ENCODE results near the gene EGFL7.

EGFL7 gene

GRCh38 chr9:136689108-136689460 is 26.4 kb downstream of the EGFL7 start (continued):
- TF ChIP-seq ZNF639 (tag by site-specific recombination; IDR thresholded peaks at IDR 0.05): no peak
- TF ChIP-seq ZNF112 (tag by site-specific recombination; IDR thresholded peaks at IDR 0.05): no peak
- TF ChIP-seq KLF17 (tag by site-specific recombination; IDR thresholded peaks at IDR 0.05): 0 out of 2 replicates have a peak, but pooled peaks have one; percentile 29
- no peak for TF ChIP-seq ZNF10 (tag by site-specific recombination; IDR thresholded peaks at IDR 0.05)
- TF ChIP-seq ZNF670 (tag by site-specific recombination; IDR thresholded peaks at IDR 0.05; ENCODE audit: low read depth): no peak
- TF ChIP-seq ZSCAN16 (tag by site-specific recombination; IDR thresholded peaks at IDR 0.05): peak; percentile 98
- TF ChIP-seq KLF1 (tag by site-specific recombination; IDR thresholded peaks at IDR 0.05): peak; percentile 39; the same call in 1 of the 2 replicates
- TF ChIP-seq ZSCAN23 (tag by site-specific recombination; IDR thresholded peaks at IDR 0.05): no peak

- Histone ChIP-seq H3K9me3 (ENCODE audit: control insufficient read depth, insufficient read depth, low read depth, low read length) (no peaks in the 10 kb centered on the region), H3K4me3 (ENCODE audit: low read depth, low read length) (no peak overlapping the region), H3K4me1 (ENCODE audit: control insufficient read depth, insufficient read depth, low read length) (peaks cover 5% of the 10 kb centered on the region), H3K27ac (ENCODE audit: extremely low read depth, low read depth, low read length) (no peak overlapping the region), H3K36me3 (ENCODE audit: control insufficient read depth in 2 of 2, insufficient read depth in 1 of 2, low read length in 2 of 2) (no peaks in the 10 kb centered on the region)
- POLR2A ChIA-PET: no interaction called here
- TF ChIP-seq ZBTB8A (tag by site-specific recombination; IDR thresholded peaks at IDR 0.05) (0 out of 2 replicates have a peak, but pooled peaks have one; percentile 11), HIC1 (tag by site-specific recombination; IDR thresholded peaks at IDR 0.05) (no peak)
- CTCF ChIA-PET: interaction anchor here (0.7 to 3.9 kb wide), 3 partner anchors 16 to 88 kb away, joined by 3 to 19 read pairs (median 3); no protein-coding TSS in a partner anchor
Measured at GRCh38 chr9:136690104-136690805, 27.5 kb downstream of the EGFL7 start.

- H3K9me3 ChIP-seq (ENCODE audit: control insufficient read depth, insufficient read depth, low read depth, low read length): no peaks in the 10 kb centered on the region
- H3K4me3 ChIP-seq (ENCODE audit: low read depth, low read length): no peak overlapping the region
- ChIA-PET CTCF (interaction anchor here (0.7 to 3.9 kb wide), 3 partner anchors 16 to 87 kb away, joined by 3 to 19 read pairs (median 3); no protein-coding TSS in a partner anchor), POLR2A (no interaction called here)
- H3K36me3 ChIP-seq (ENCODE audit: control insufficient read depth in 2 of 2, insufficient read depth in 1 of 2, low read length in 2 of 2): no peaks in the 10 kb centered on the region
- H3K27ac ChIP-seq (ENCODE audit: extremely low read depth, low read depth, low read length): no peak overlapping the region
- H3K4me1 ChIP-seq (ENCODE audit: control insufficient read depth, insufficient read depth, low read length): peaks cover 1% of the 10 kb centered on the region
- TF ChIP-seq PRDM10 (tag by site-specific recombination; IDR thresholded peaks at IDR 0.05) (0 out of 2 replicates have a peak, but pooled peaks have one; percentile 22), KLF1 (tag by site-specific recombination; IDR thresholded peaks at IDR 0.05) (peak; percentile 90), PRDM1 (tag by site-specific recombination; IDR thresholded peaks at IDR 0.05) (no peak), KLF17 (tag by site-specific recombination; IDR thresholded peaks at IDR 0.05) (peak; percentile 44; the same call in 1 of the 2 replicates)
Measured at GRCh38 chr9:136690806-136691261, 28.1 kb downstream of the EGFL7 start.

Measured in HEK293 (cell line).